DND-41 (cell line): Measurements from ENCODE around the gene GIPC3.

Source experiments
- ATAC-seq: fragments of 200-7000 bp; cut with Tn5 transposase; 3 replicates; pipeline ENCODE4 v1.9.1; 2021; ENCODE audit warnings: low read depth; ENCODE audit not compliant: insufficient read depth
- DNase-seq: peaks from one replicate; pipeline ENCODE4 v3.0.0-alpha.2; 2020
- H2AFZ ChIP-seq: 2 replicates; pipeline ENCODE4 v1.6.0; 2012; ENCODE audit warnings: low read depth, low read length
- H3K27ac ChIP-seq: 2 replicates; pipeline ENCODE4 v1.5.1; 2012; ENCODE audit warnings: low read length, inconsistent platforms
- H3K27me3 ChIP-seq: fragments of 200-600 bp; sonication (generic); 2 replicates; pipeline ENCODE4 v1.6.0; 2012; ENCODE audit warnings: low read length, mild to moderate bottlenecking, inconsistent platforms; ENCODE audit not compliant: insufficient read depth, poor library complexity
- H3K36me3 ChIP-seq: 2 replicates; pipeline ENCODE4 v1.5.1; 2012; ENCODE audit warnings: low read length, inconsistent platforms; ENCODE audit not compliant: insufficient read depth
- H3K4me1 ChIP-seq: 2 replicates; pipeline ENCODE4 v1.5.1; 2012; ENCODE audit warnings: mild to moderate bottlenecking, low read length; ENCODE audit not compliant: insufficient read depth
- H3K4me2 ChIP-seq: 2 replicates; pipeline ENCODE4 v1.6.0; 2012; ENCODE audit warnings: mild to moderate bottlenecking, moderate library complexity, low read length, inconsistent platforms; ENCODE audit not compliant: insufficient read depth
- H3K4me3 ChIP-seq, 2 experiments: fragments of 200-600 bp in 1 of 2; shearing (Covaris generic) in 1 of 2; 2 replicates each; pipeline ENCODE4 v1.5.1; 2012 to 2016; ENCODE audit warnings: inconsistent platforms in 2 of 2, low read length in 2 of 2, mild to moderate bottlenecking in 2 of 2, low read depth in 1 of 2, moderate library complexity in 1 of 2
- H3K79me2 ChIP-seq: 2 replicates; pipeline ENCODE4 v1.6.0; 2012; ENCODE audit warnings: low read length, inconsistent platforms; ENCODE audit not compliant: insufficient read depth
- H3K9ac ChIP-seq: 2 replicates; pipeline ENCODE4 v1.6.0; 2012; ENCODE audit warnings: low read depth, mild to moderate bottlenecking, inconsistent platforms, low read length, moderate library complexity
- H3K9me3 ChIP-seq: 2 replicates; pipeline ENCODE4 v1.5.1; 2012; ENCODE audit warnings: low read length, moderate library complexity, mild to moderate bottlenecking, inconsistent platforms; ENCODE audit not compliant: insufficient read depth, severe bottlenecking
- H4K20me1 ChIP-seq: 2 replicates; pipeline ENCODE4 v1.6.0; 2012; ENCODE audit warnings: low read length; ENCODE audit not compliant: insufficient read depth
- CTCF ChIP-seq: IDR thresholded peaks from 2 replicates; pipeline ENCODE4 v1.5.1; 2012; ENCODE audit warnings: borderline replicate concordance, low read length, moderate library complexity, mild to moderate bottlenecking; ENCODE audit not compliant: poor library complexity, severe bottlenecking; ENCODE audit errors: extremely low read depth
- EZH2 ChIP-seq: IDR thresholded peaks from 3 replicates; pipeline ENCODE4 v1.6.1; 2012; ENCODE audit warnings: borderline replicate concordance, low read depth, mild to moderate bottlenecking, moderate library complexity, low read length, inconsistent platforms; ENCODE audit not compliant: severe bottlenecking

GIPC3 gene

GRCh38 chr19:3585301-3586126 lies at the start of gene GIPC3:
Gene GIPC3, plus strand, starts transcription at chr19:3585478. Its CDS starts 120 bp downstream, at chr19:3585598.
- ATAC-seq (no peak), DNase-seq (no peak)
- Histone ChIP-seq H4K20me1 (no peaks in the 10 kb centered on the region), H3K4me1 (no peaks in the 10 kb centered on the region), H3K27me3 (no peaks in the 10 kb centered on the region), H2AFZ (no peak within 1 kb of the TSS), H3K79me2 (no peaks in the 10 kb centered on the region), H3K4me2 (no peak within 1 kb of the TSS), H3K36me3 (no peaks in the 10 kb centered on the region), H3K27ac (no peak within 1 kb of the TSS), H3K4me3 (no peak within 1 kb of the TSS), H3K9me3 (no peaks in the 10 kb centered on the region), H3K9ac (no peak within 1 kb of the TSS)
- no peak for TF ChIP-seq EZH2
- no peak for TF ChIP-seq CTCF

GRCh38 chr19:3535563-3535965 lies 49.7 kb upstream of the GIPC3 start:
- DNase-seq (no peak), ATAC-seq (no peak)
- Histone ChIP-seq H3K27ac (no peak overlapping the region), H3K27me3 (no peaks in the 10 kb centered on the region), H3K4me3 (no peak overlapping the region), H3K4me2 (no peak overlapping the region), H3K36me3 (peaks cover 83% of the 10 kb centered on the region), H3K79me2 (no peaks in the 10 kb centered on the region), H3K9me3 (no peaks in the 10 kb centered on the region), H3K9ac (no peak overlapping the region), H3K4me1 (no peaks in the 10 kb centered on the region), H2AFZ (no peak overlapping the region), H4K20me1 (peaks cover 43% of the 10 kb centered on the region)
- TF ChIP-seq CTCF (no peak), EZH2 (no peak)

- Histone ChIP-seq H3K4me2 (no peak overlapping the region), H3K27ac (no peak overlapping the region), H4K20me1 (peaks cover 43% of the 10 kb centered on the region), H3K27me3 (no peaks in the 10 kb centered on the region), H3K9ac (no peak overlapping the region), H3K4me3 (no peak overlapping the region), H3K79me2 (no peaks in the 10 kb centered on the region), H2AFZ (no peak overlapping the region), H3K9me3 (no peaks in the 10 kb centered on the region), H3K36me3 (peaks cover 78% of the 10 kb centered on the region), H3K4me1 (no peaks in the 10 kb centered on the region)
- DNase-seq (no peak), ATAC-seq (no peak)
- TF ChIP-seq EZH2 (no peak), CTCF (no peak)
Observed at GRCh38 chr19:3535981-3536380, 49.3 kb upstream of the GIPC3 start.
